Testis (tissue), 2 donors: Measurements from ENCODE around the gene PDF.

Experiments
- CTCF ChIP-seq, 3 experiments: fragments of 450-650 bp in 2 of 3; fragments of 200-600 bp in 1 of 3; sonication (generic) in 1 of 3; IDR thresholded peaks; one replicate each; pipeline ENCODE4 v1.5.1; 2016 to 2019; ENCODE audit warnings: antibody characterized with exemption in 3 of 3, mild to moderate bottlenecking in 2 of 3, moderate library complexity in 1 of 3
- POLR2A ChIP-seq: fragments of 450-650 bp; IDR thresholded peaks from one replicate; pipeline ENCODE4 v1.6.1; 2017; ENCODE audit warnings: antibody characterized with exemption, mild to moderate bottlenecking, moderate library complexity

GRCh38 chr16:69378036-69378435 lies 47.6 kb upstream of the PDF start:
- TF ChIP-seq CTCF (IDR thresholded peaks at IDR 0.05) (no peak), POLR2A (no peak)
